Upper lobe of left lung (tissue), 6 donors: ENCODE results near the gene RINL. TPM values are rescaled to one million over a fixed set of nuclear protein-coding genes. Genes with fewer than 3 reads are reported as not detected.
A peak's percentile ranks its signal among the peaks of the same experiment; 100 is the strongest.
"Not testable (repeated sequence)": the region's sequence is repeated elsewhere in the genome, so short reads cannot be mapped to it uniquely, and the experiment has no call there.

Experiments used
- ATAC-seq, 2 donors: fragments of 200-7000 bp; cut with Tn5 transposase; one replicate each; pipeline ENCODE4 v1.9.1; 2022; ENCODE audit warnings: mild to moderate bottlenecking in 2 of 2, moderate library complexity in 2 of 2; ENCODE audit not compliant: low FRiP score in 2 of 2
- DNase-seq, 2 donors: peaks; one replicate each; pipeline ENCODE4 v3.0.0-alpha.2; 2019 to 2020
- H3K27ac ChIP-seq, 4 donors: fragments of 200-600 bp; sonication (generic); one replicate each; pipeline ENCODE4 v1.5.1; 2016 to 2019
- H3K27me3 ChIP-seq, 4 donors: fragments of 200-600 bp; sonication (generic); one replicate each; pipeline ENCODE4 v1.5.1; 2017 to 2019
- H3K36me3 ChIP-seq, 4 donors: fragments of 200-600 bp; sonication (generic); one replicate each; pipeline ENCODE4 v1.5.1; 2016 to 2019
- H3K4me1 ChIP-seq, 4 donors: fragments of 200-600 bp; sonication (generic); one replicate each; pipeline ENCODE4 v1.5.1; 2018 to 2019
- H3K4me3 ChIP-seq, 4 donors: fragments of 200-600 bp; sonication (generic); one replicate each; pipeline ENCODE4 v1.5.1; 2017 to 2019; ENCODE audit warnings: mild to moderate bottlenecking in 2 of 4, moderate library complexity in 1 of 4
- H3K9me3 ChIP-seq, 4 donors: fragments of 200-600 bp; sonication (generic); one replicate each; pipeline ENCODE4 v1.5.1; 2018 to 2019
- CTCF ChIP-seq, 6 experiments: fragments of 450-650 bp in 4 of 6; fragments of 200-600 bp in 2 of 6; sonication (generic) in 2 of 6; IDR thresholded peaks; one replicate each; pipeline ENCODE4 v1.5.1; 2016 to 2019; ENCODE audit warnings: antibody characterized with exemption in 6 of 6
- EP300 ChIP-seq, 4 donors: sonication (generic); formaldehyde crosslinking; IDR thresholded peaks; one replicate each; pipeline ENCODE4 v1.5.1; 2017; ENCODE audit warnings: antibody characterized with exemption in 4 of 4, control low read depth in 2 of 4
- POLR2A ChIP-seq, 4 donors: fragments of 450-650 bp; IDR thresholded peaks; one replicate each; pipeline ENCODE4 v1.5.1; 2016 to 2017; ENCODE audit warnings: antibody characterized with exemption in 4 of 4, mild to moderate bottlenecking in 2 of 4
- POLR2AphosphoS5 ChIP-seq, 2 donors: sonication (generic); formaldehyde crosslinking; IDR thresholded peaks; one replicate each; pipeline ENCODE4 v1.5.1; 2017; ENCODE audit warnings: antibody characterized with exemption in 2 of 2
- WGBS, 2 donors: methylation state at CpG; one replicate each; pipeline ENCODE4 v1.1.5; 2017 to 2018; 5-methylcytosine and 5-hydroxymethylcytosine counted together
- total RNA-seq, 6 donors: library from RNA; depleted of rRNA in 4 of 6; stranded (reverse); fragments of >200 nt in 4 of 6; gene quantifications; one replicate each; pipeline versions ENCODE4 v1.1.0 to v1.2.1, GENCODE V29; 2016 to 2021
- donor health status: DM: no; HTN: no; CAD: no; lungs with moderate emphysema.
- donor health status: DM: no; HTN: yes; CAD: no; lungs with severe emphysema.

The RINL gene
- total RNA-seq, 6 donors from 2014 or later: 8.7 to 23.1 (median 13.2) TPM

- WGBS, 2 donors: 70 to 77% methylated on average over 13 to 16 of the region's 16 CpGs
- ATAC-seq: no peak
- H3K4me3 ChIP-seq: no peak overlapping the region
- H3K27me3 ChIP-seq: no peaks in the 10 kb centered on the region
- H3K27ac ChIP-seq: peak overlapping the region; percentile 55 to 89 (median 86)
- no peaks in the 10 kb centered on the region for H3K9me3 ChIP-seq
- H3K4me1 ChIP-seq: peaks cover 16 to 19% (median 16%) of the 10 kb centered on the region in 4 donors
- DNase-seq: no peak
- TF ChIP-seq POLR2AphosphoS5 (IDR thresholded peaks at IDR 0.05) (no peak), EP300 (IDR thresholded peaks at IDR 0.05) (no peak), CTCF (IDR thresholded peaks at IDR 0.05) (no peak), POLR2A (IDR thresholded peaks at IDR 0.05) (no peak)
- H3K36me3 ChIP-seq: peaks cover 0 to 51% (median 31%) of the 10 kb centered on the region in 4 donors
These were observed 712 bp upstream of the RINL start for GRCh38 chr19:38878575-38879399.

GRCh38 chr19:38875656-38876395, 2.2 kb downstream of the RINL start:
- no peaks in the 10 kb centered on the region for H3K9me3 ChIP-seq
- no peak for TF ChIP-seq EP300 (IDR thresholded peaks at IDR 0.05)
- no peak for TF ChIP-seq CTCF (IDR thresholded peaks at IDR 0.05)
- no peak for TF ChIP-seq POLR2A (IDR thresholded peaks at IDR 0.05)
- no peak for TF ChIP-seq POLR2AphosphoS5 (IDR thresholded peaks at IDR 0.05)
- H3K27ac ChIP-seq: no peak overlapping the region
- DNase-seq: no peak
- H3K27me3 ChIP-seq: no peaks in the 10 kb centered on the region
- peaks cover 16 to 19% (median 16%) of the 10 kb centered on the region in 4 donors for H3K4me1 ChIP-seq
- H3K36me3 ChIP-seq: peaks cover 0 to 21% (median 14%) of the 10 kb centered on the region in 4 donors
- WGBS, 2 donors: 51 to 66% methylated on average over 5 to 6 of the region's 6 CpGs
- ATAC-seq: no peak
- no peak overlapping the region for H3K4me3 ChIP-seq

- not testable (repeated sequence) for H3K9me3 ChIP-seq, H3K4me3 ChIP-seq, H3K36me3 ChIP-seq, H3K27me3 ChIP-seq, ATAC-seq, H3K27ac ChIP-seq, DNase-seq
- peaks cover 25 to 35% (median 28%) of the 10 kb centered on the region in 4 donors for H3K4me1 ChIP-seq
- 82 to 88% methylated on average over 10 of the region's 10 CpGs for WGBS, 2 donors
These were observed 4.7 kb downstream of the RINL start for GRCh38 chr19:38873400-38873799.

GRCh38 chr19:38870612-38871011, 7.5 kb downstream of the RINL start:
- no peak for DNase-seq
- peak overlapping the region in 1 of 4 donors; percentile 56 for H3K4me3 ChIP-seq
- peaks cover 14 to 22% (median 16%) of the 10 kb centered on the region in 4 donors for H3K4me1 ChIP-seq
- no peaks in the 10 kb centered on the region for H3K36me3 ChIP-seq
- H3K27ac ChIP-seq: peak overlapping the region in 2 of 4 donors; percentile 69 to 70
- no peaks in the 10 kb centered on the region for H3K27me3 ChIP-seq
- 86 to 90% methylated on average over 15 to 19 of the region's 19 CpGs for WGBS, 2 donors
- no peaks in the 10 kb centered on the region for H3K9me3 ChIP-seq
- TF ChIP-seq POLR2AphosphoS5 (IDR thresholded peaks at IDR 0.05) (no peak), EP300 (IDR thresholded peaks at IDR 0.05) (no peak), POLR2A (IDR thresholded peaks at IDR 0.05) (no peak), CTCF (IDR thresholded peaks at IDR 0.05) (no peak)
- no peak for ATAC-seq
